22Rv1 (cell line): Measurements from ENCODE around the gene OR10A7.

Experiments
- H3K27ac ChIP-seq: fragments of 450-650 bp; 2 replicates; pipeline ENCODE4 v1.5.1; 2017
- ZFX ChIP-seq: fragments of 450-650 bp; IDR thresholded peaks from 2 replicates; pipeline ENCODE4 v1.6.1; 2017; ENCODE audit warnings: antibody characterized with exemption, borderline replicate concordance
- TF ChIP-seq, protein P1 (sequence below): fragments of 450-650 bp; IDR thresholded peaks from 2 replicates; pipeline ENCODE4 v1.5.1; 2017; ENCODE audit warnings: mild to moderate bottlenecking

The OR10A7 gene

DNA sequence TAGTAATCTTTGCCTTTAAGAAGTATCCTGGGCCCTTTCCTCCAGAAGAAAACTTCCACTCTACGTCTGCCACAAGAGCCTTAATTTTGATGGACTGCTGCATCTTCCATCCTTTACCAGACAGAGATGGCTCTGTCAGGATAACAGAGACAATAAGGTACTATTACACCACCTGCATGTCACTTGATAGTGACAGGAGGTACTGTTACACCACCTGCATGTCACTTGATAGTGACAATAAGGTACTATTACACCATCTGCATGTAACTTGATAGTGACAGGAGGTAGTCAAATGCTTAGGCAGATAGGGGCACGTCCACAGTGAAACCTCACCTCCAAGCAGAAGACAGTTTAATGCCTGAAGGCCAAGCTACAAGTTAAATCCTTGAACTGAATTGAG, 37.5 kb downstream of the OR10A7 start:
- H3K27ac ChIP-seq: no peak overlapping the region
- no peak for TF ChIP-seq ZFX
- TF ChIP-seq, protein P1, sequence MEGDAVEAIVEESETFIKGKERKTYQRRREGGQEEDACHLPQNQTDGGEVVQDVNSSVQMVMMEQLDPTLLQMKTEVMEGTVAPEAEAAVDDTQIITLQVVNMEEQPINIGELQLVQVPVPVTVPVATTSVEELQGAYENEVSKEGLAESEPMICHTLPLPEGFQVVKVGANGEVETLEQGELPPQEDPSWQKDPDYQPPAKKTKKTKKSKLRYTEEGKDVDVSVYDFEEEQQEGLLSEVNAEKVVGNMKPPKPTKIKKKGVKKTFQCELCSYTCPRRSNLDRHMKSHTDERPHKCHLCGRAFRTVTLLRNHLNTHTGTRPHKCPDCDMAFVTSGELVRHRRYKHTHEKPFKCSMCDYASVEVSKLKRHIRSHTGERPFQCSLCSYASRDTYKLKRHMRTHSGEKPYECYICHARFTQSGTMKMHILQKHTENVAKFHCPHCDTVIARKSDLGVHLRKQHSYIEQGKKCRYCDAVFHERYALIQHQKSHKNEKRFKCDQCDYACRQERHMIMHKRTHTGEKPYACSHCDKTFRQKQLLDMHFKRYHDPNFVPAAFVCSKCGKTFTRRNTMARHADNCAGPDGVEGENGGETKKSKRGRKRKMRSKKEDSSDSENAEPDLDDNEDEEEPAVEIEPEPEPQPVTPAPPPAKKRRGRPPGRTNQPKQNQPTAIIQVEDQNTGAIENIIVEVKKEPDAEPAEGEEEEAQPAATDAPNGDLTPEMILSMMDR: no peak
